NCI-H1105 treated with DMSO at 0.1 percent for 48 hours (cell line): ENCODE data around the gene FAM117A.

Source experiments
- DNase-seq: peaks from one replicate; lab custom pipeline; 2025; lab: John Stamatoyannopoulos, UW

Gene FAM117A

GRCh38 chr17:49707608-49708514 is 56.1 kb downstream of the FAM117A start, which contains the start of gene SLC35B1:
SLC35B1 (minus strand) TSS chr17:49707964; CDS start chr17:49707833, 131 bp downstream.
- DNase-seq: peak; percentile 97

GRCh38 chr17:49707246-49707607 is 56.7 kb downstream of the FAM117A start:
- DNase-seq: no peak

GRCh38 chr17:49705254-49705653 is 58.7 kb downstream of the FAM117A start:
- no peak for DNase-seq

GRCh38 chr17:49703557-49704277 is 60.2 kb downstream of the FAM117A start:
- DNase-seq: no peak

- no peak for DNase-seq
Observed at GRCh38 chr17:49700960-49701359, 63.0 kb downstream of the FAM117A start.

- no peak for DNase-seq
Observed at GRCh38 chr17:49699966-49700575, 63.9 kb downstream of the FAM117A start.

GRCh38 chr17:49698005-49698404 is 65.9 kb downstream of the FAM117A start:
- DNase-seq: no peak

- DNase-seq: no peak
Observed at GRCh38 chr17:49696233-49696761, 67.6 kb downstream of the FAM117A start.

- no peak for DNase-seq
Observed at GRCh38 chr17:49695698-49696232, 68.2 kb downstream of the FAM117A start.

GRCh38 chr17:49694847-49695697 is 68.9 kb downstream of the FAM117A start:
- DNase-seq: peak; percentile 34

- no peak for DNase-seq
Observed at GRCh38 chr17:49692751-49693150, 71.2 kb downstream of the FAM117A start.

- DNase-seq: no peak
Observed at GRCh38 chr17:49691677-49692191, 72.2 kb downstream of the FAM117A start.

GRCh38 chr17:49691086-49691676 is 72.8 kb downstream of the FAM117A start:
- no peak for DNase-seq

- DNase-seq: no peak
Observed at GRCh38 chr17:49690256-49690655, 73.7 kb downstream of the FAM117A start.

- no peak for DNase-seq
Observed at GRCh38 chr17:49688848-49689247, 75.1 kb downstream of the FAM117A start.

GRCh38 chr17:49687878-49688491 is 75.9 kb downstream of the FAM117A start:
- DNase-seq: no peak

- DNase-seq: no peak
Observed at GRCh38 chr17:49681106-49681979, 82.6 kb downstream of the FAM117A start.

- no peak for DNase-seq
Observed at GRCh38 chr17:49680314-49680713, 83.6 kb downstream of the FAM117A start.
